ENCODE measurements around the gene C17orf67. TPM values are rescaled to one million over a fixed set of nuclear protein-coding genes. Genes with fewer than 3 reads are reported as not detected.

The C17orf67 gene
- total RNA-seq, 1 donor from 2014 or later: 2.4 TPM

DNA sequence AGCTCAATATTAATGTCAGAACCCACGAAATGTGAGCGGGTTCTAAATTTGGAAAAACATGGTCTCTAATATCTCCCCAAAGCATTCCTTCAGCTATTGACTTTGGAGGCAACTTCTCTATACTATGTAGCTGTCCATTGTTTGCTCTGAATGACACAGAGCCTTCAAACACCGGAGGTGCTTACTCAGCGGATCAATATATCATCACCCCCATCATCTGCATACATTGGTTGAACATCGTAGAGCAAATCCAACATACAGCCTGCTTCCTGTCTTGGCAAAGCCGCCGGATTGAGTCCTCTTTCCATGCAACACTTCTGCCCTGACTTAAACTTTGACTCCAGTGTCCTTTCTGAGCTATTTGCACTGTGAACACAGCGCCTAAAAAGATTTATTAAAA, 61.3 kb downstream of the C17orf67 start:
- Mint-ChIP-seq H3K9me3 (ENCODE audit: unreplicated experiment) (no peaks in the 10 kb centered on the region), H3K27me3 (ENCODE audit: unreplicated experiment) (peaks cover 8% of the 10 kb centered on the region)
- no peak for TF ChIP-seq CTCF (IDR thresholded peaks at IDR 0.05)

GRCh38 chr17:56771975-56772374, 61.7 kb downstream of the C17orf67 start:
- no peaks in the 10 kb centered on the region for H3K9me3 Mint-ChIP-seq (ENCODE audit: unreplicated experiment)
- no peaks in the 10 kb centered on the region for H3K36me3 Mint-ChIP-seq (ENCODE audit: unreplicated experiment)
- H3K27me3 Mint-ChIP-seq (ENCODE audit: unreplicated experiment): peaks cover 8% of the 10 kb centered on the region
- no peak for DNase-seq (ENCODE audit: extremely low spot score, unreplicated experiment)
- H3K27ac Mint-ChIP-seq (ENCODE audit: unreplicated experiment): no peak overlapping the region
- no peak overlapping the region for H3K4me3 Mint-ChIP-seq (ENCODE audit: unreplicated experiment)
- no peak for TF ChIP-seq CTCF (IDR thresholded peaks at IDR 0.05)
- H3K4me1 Mint-ChIP-seq (ENCODE audit: unreplicated experiment): no peaks in the 10 kb centered on the region

More for the DNA sequence above, 61.3 kb downstream of the C17orf67 start:
- no peaks in the 10 kb centered on the region for H3K36me3 Mint-ChIP-seq (ENCODE audit: unreplicated experiment)
- no peak overlapping the region for H3K4me3 Mint-ChIP-seq (ENCODE audit: unreplicated experiment)
- H3K27ac Mint-ChIP-seq (ENCODE audit: unreplicated experiment): no peak overlapping the region
- H3K4me1 Mint-ChIP-seq (ENCODE audit: unreplicated experiment): no peaks in the 10 kb centered on the region
- no peak for DNase-seq (ENCODE audit: extremely low spot score, unreplicated experiment)

- Mint-ChIP-seq H3K27ac (ENCODE audit: unreplicated experiment) (no peak overlapping the region), H3K27me3 (ENCODE audit: unreplicated experiment) (peaks cover 12% of the 10 kb centered on the region), H3K4me1 (ENCODE audit: unreplicated experiment) (no peaks in the 10 kb centered on the region), H3K4me3 (ENCODE audit: unreplicated experiment) (no peak overlapping the region), H3K9me3 (ENCODE audit: unreplicated experiment) (no peaks in the 10 kb centered on the region), H3K36me3 (ENCODE audit: unreplicated experiment) (no peaks in the 10 kb centered on the region)
- TF ChIP-seq CTCF (IDR thresholded peaks at IDR 0.05): no peak
- no peak for DNase-seq (ENCODE audit: extremely low spot score, unreplicated experiment)
Observed at GRCh38 chr17:56771563-56771962, 62.2 kb downstream of the C17orf67 start.

DNA sequence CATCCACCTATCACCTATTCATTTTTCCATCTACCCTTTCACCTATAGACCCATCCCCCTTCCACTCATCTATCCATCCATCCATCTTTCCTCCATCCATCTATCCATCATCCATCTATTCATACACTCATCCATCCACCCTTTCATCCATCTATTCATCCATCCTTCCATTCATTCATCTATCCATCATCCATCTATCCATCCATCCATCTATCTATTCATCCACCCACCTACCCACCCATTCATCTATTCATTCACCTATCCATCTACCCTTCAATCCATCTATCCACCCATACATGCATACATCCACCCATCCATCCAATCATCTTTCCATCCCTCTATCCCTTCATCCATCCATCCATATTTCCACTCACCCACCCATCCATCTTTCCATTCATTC, 63.3 kb downstream of the C17orf67 start:
- H3K4me3 Mint-ChIP-seq (ENCODE audit: unreplicated experiment): no peak overlapping the region
- H3K27ac Mint-ChIP-seq (ENCODE audit: unreplicated experiment): no peak overlapping the region
- DNase-seq (ENCODE audit: extremely low spot score, unreplicated experiment): no peak
- no peak for TF ChIP-seq CTCF (IDR thresholded peaks at IDR 0.05)
- peaks cover 19% of the 10 kb centered on the region for H3K27me3 Mint-ChIP-seq (ENCODE audit: unreplicated experiment)
- no peaks in the 10 kb centered on the region for H3K9me3 Mint-ChIP-seq (ENCODE audit: unreplicated experiment)
- H3K4me1 Mint-ChIP-seq (ENCODE audit: unreplicated experiment): no peaks in the 10 kb centered on the region
- H3K36me3 Mint-ChIP-seq (ENCODE audit: unreplicated experiment): no peaks in the 10 kb centered on the region

DNA sequence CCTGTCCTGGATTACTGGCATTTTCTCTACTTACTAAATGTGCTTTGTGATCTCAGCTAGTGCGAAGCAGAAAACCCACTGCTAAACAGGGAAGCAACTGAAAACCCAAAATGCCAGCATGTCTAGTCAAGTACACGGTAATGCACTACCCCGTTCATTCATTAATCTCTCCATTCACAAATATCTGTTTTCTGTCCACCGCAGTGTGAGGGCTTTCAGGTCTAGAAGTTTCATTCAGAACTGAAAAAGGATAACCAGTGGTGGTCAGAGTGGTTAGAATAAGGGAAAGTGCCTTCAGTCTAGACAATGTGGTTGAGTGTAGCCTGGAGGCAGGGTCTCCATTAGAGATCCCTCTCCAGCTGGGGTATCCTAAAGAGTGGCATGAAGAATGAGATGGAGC, 68.3 kb downstream of the C17orf67 start:
- H3K27me3 Mint-ChIP-seq (ENCODE audit: unreplicated experiment): peaks cover 20% of the 10 kb centered on the region
- no peak for DNase-seq (ENCODE audit: extremely low spot score, unreplicated experiment)
- no peaks in the 10 kb centered on the region for H3K36me3 Mint-ChIP-seq (ENCODE audit: unreplicated experiment)
- no peak overlapping the region for H3K4me3 Mint-ChIP-seq (ENCODE audit: unreplicated experiment)
- H3K9me3 Mint-ChIP-seq (ENCODE audit: unreplicated experiment): no peaks in the 10 kb centered on the region
- no peaks in the 10 kb centered on the region for H3K4me1 Mint-ChIP-seq (ENCODE audit: unreplicated experiment)
- no peak for TF ChIP-seq CTCF (IDR thresholded peaks at IDR 0.05)
- no peak overlapping the region for H3K27ac Mint-ChIP-seq (ENCODE audit: unreplicated experiment)
